PFSK-1 (cell line): ENCODE results near the gene KLK10.

ENCODE experiments used
- FOXP2 ChIP-seq: optimal IDR thresholded peaks from 2 replicates; pipeline ENCODE3; 2011; ENCODE audit warnings: borderline replicate concordance, control low read depth, inconsistent platforms; ENCODE audit not compliant: insufficient read depth; ENCODE audit errors: extremely low read length, extremely low read depth
- POLR2AphosphoS5 ChIP-seq: IDR thresholded peaks from 2 replicates; pipeline ENCODE4 v1.6.1; 2012; ENCODE audit warnings: low read depth, mild to moderate bottlenecking, control low read depth, low read length, moderate library complexity
- REST ChIP-seq, 2 experiments: IDR thresholded peaks; 2 replicates each; pipeline versions ENCODE4 v1.6.1 to v1.8.0; 2011 to 2012; ENCODE audit warnings: low read depth in 2 of 2, low read length in 2 of 2, control low read depth in 1 of 2, inconsistent platforms in 1 of 2, mild to moderate bottlenecking in 1 of 2, moderate library complexity in 1 of 2; ENCODE audit not compliant: insufficient read depth in 1 of 2
- SIN3A ChIP-seq: IDR thresholded peaks from 2 replicates; pipeline ENCODE4 v1.6.1; 2012; ENCODE audit warnings: mild to moderate bottlenecking, low read length, moderate library complexity, borderline replicate concordance; ENCODE audit not compliant: insufficient read depth
- TAF1 ChIP-seq: IDR thresholded peaks from 2 replicates; pipeline ENCODE4 v1.6.1; 2012; ENCODE audit warnings: low read length, control low read depth, borderline replicate concordance; ENCODE audit not compliant: insufficient read depth

- TF ChIP-seq POLR2AphosphoS5 (no peak), REST (IDR thresholded peaks at IDR 0.05; ENCODE audit: insufficient read depth in 1 of 2, low read depth in 2 of 2, low read length in 2 of 2) (no peak), TAF1 (no peak), FOXP2 (no peak), SIN3A (no peak)
These were observed 11.8 kb upstream of the KLK10 start for GRCh38 chr19:51031220-51031879.
